Coronary artery (tissue), 2 donors: Measurements from ENCODE around the gene BEST1.

Experiments
- DNase-seq: peaks from one replicate; pipeline ENCODE4 v3.0.0-alpha.2; 2017; ENCODE audit warnings: low spot score
- H3K27ac ChIP-seq, 2 donors: fragments of 200-600 bp; sonication (generic); one replicate each; pipeline ENCODE4 v1.5.1; 2016 to 2019
- H3K4me3 ChIP-seq: fragments of 200-600 bp; sonication (generic); 2 replicates; pipeline ENCODE4 v1.5.1; 2016; ENCODE audit warnings: mild to moderate bottlenecking, moderate library complexity
- CTCF ChIP-seq: fragments of 200-600 bp; sonication (generic); IDR thresholded peaks from one replicate; pipeline ENCODE4 v1.5.1; 2019; ENCODE audit warnings: antibody characterized with exemption

The BEST1 gene

DNA sequence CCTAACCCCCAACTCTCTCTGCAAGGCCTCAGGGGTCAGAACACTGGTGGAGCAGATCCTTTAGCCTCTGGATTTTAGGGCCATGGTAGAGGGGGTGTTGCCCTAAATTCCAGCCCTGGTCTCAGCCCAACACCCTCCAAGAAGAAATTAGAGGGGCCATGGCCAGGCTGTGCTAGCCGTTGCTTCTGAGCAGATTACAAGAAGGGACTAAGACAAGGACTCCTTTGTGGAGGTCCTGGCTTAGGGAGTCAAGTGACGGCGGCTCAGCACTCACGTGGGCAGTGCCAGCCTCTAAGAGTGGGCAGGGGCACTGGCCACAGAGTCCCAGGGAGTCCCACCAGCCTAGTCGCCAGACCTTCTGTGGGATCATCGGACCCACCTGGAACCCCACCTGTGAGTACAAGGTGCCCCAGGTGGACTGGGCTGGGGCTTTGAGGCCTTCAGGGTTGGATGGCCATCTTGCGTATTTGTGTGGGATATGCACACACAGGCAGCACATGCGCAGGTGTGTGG lies at the start of gene BEST1:
TSS of gene BEST1 (plus strand) at position 317 of the 513 bp plus-strand sequence. CDS start 1,456 bp downstream, outside the sequence.
- peak within 1 kb of the TSS; percentile 44 to 70 for H3K27ac ChIP-seq
- no peak within 1 kb of the TSS for H3K4me3 ChIP-seq
- DNase-seq, result no peak

GRCh38 chr11:61901397-61901796 lies 48.8 kb upstream of the BEST1 start:
- H3K4me3 ChIP-seq, result no peak overlapping the region
- no peak for TF ChIP-seq CTCF
- DNase-seq, result no peak
- H3K27ac ChIP-seq, result no peak overlapping the region

More for the DNA sequence above, at the start of gene BEST1:
- no peak for TF ChIP-seq CTCF

- no peak for TF ChIP-seq CTCF
- no peak for DNase-seq
- no peak overlapping the region for H3K27ac ChIP-seq
- no peak overlapping the region for H3K4me3 ChIP-seq
Observed at GRCh38 chr11:61902313-61902712, 47.8 kb upstream of the BEST1 start.

- DNase-seq, result no peak
- Histone ChIP-seq H3K4me3 (no peak overlapping the region), H3K27ac (no peak overlapping the region)
- TF ChIP-seq CTCF, result no peak
Observed at GRCh38 chr11:61903845-61904244, 46.3 kb upstream of the BEST1 start.

DNA sequence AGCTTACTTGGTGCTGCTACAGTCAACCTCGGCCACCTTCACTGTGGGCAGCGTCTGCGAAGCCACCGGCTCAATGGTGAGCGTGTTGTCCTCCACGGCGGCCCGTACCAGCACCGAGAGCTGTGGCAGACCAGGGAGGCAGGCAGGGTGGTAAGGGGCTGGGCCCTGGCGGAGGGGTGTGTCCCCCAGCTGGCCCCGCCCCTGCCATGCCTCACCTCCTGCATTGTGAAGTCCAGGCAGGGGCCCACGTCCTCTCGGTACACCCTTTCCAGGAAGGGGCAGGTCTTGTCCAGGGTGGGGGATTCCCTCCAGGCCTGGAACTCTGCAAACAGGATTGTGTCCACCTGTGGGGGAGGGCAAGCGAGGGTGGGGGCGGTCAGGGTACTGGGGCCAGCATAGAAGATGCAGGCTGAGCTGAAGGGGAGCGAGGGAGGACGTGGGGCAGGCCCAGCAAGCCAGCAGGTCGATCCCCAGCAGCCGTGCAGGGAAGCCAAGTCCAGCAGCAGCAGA lies 45.6 kb upstream of the BEST1 start:
- no peak for TF ChIP-seq CTCF
- DNase-seq, result no peak
- Histone ChIP-seq H3K4me3 (no peak overlapping the region), H3K27ac (peak overlapping the region in 1 of 2 donors; percentile 16)

DNA sequence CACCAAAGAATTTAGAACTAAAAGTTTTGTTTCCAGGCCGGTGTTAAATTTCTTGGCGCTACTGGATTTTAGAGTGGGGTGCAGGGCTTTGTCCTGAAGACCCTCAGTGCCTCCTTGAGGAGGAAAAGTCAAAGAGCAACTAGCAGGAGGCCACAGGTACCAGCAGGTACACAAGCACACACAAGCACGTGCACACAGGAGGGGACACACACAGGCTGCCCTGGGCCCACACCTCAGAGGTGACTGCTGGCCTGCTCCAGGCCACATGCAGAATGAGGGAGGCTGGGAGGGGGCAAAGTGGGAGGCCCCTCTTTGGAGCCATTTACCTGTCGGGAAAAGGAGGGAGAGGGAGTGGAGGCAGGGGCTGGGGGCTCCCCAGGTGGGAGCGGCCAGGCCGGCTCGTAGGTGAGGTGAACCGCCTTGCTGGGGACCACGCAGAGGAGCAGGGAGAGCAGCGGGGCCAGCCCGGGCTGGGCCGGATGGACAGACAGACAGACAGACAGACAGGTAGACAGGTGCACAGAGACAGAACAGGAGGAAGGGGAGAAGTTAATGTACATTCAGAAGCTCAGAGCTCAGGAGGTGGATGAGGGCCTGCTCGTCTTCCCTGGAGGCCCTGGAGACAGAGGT lies 45.0 kb upstream of the BEST1 start:
- no peak for DNase-seq
- no peak for TF ChIP-seq CTCF
- Histone ChIP-seq H3K4me3 (no peak overlapping the region), H3K27ac (no peak overlapping the region)
